ENCODE results near the gene PITPNC1. TPM values are rescaled to one million over a fixed set of nuclear protein-coding genes. Genes with fewer than 3 reads are reported as not detected.

The PITPNC1 gene
- total RNA-seq, 1 donor from 2014 or later: 7.3 TPM

DNA sequence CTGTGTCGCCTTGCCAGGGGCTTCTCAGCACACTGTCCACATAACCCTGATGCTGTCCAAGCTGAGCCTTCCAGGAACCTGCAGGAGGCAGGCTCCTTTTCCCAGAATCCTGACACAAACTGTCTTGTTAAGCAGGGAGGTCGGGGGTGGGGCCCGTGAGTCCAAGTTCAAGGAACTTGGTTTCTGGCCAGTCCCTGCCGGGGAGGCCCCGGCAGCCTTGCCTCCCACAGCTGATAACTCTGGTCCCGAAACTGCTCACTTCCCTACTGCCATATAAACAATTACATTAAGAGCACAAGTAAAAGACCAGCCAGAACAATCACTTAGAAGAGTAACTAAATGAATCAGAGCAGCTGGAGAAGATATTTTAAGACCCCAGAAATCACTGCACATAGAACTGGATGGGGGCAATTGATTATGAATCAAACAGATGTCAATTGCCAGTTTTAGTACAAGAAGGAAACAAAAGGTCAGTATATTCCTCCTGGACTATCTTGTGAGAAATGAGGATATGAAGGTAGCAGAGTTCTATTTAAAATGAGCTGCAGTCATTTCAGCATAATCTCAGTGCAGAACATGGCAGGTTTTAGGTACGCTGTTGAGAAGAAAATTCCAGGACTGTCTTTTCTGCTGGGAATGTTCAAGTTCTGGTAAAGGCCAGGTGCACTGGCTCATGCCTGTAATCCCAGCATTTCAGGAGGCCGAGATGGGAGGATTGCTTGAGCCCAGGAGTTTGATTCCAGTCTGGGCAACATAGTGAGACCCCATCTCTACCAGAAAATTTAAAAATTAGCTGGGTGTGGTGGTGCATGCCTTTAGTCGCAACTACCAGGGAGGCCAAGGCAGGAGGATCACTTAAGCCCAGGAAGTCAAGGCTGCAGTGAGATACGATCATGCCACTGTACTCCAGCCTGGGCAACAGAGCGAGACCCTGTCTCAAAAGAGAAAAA is 169.8 kb downstream of the PITPNC1 start:
- no peak for DNase-seq (ENCODE audit: low read depth, low spot score)

DNA sequence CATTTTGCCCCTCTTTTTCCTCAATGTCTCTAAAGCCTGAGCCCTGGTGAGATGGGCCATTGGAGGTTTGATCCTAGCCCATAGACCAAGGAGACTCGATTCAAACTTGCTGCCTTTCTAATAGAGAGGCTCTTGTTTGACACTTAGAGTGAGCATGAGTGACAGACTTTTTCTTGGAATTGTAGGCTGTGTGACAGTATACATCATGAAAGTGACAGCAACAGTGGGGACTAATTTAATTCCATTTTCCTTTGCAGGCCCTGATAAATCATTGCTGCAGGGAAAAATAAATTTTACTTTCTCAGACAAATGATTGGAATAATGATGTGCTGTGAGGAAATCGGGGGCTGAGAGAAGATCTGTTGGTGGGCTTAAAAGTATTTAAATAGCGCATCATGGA is 171.6 kb downstream of the PITPNC1 start:
- DNase-seq (ENCODE audit: low read depth, low spot score): no peak

DNA sequence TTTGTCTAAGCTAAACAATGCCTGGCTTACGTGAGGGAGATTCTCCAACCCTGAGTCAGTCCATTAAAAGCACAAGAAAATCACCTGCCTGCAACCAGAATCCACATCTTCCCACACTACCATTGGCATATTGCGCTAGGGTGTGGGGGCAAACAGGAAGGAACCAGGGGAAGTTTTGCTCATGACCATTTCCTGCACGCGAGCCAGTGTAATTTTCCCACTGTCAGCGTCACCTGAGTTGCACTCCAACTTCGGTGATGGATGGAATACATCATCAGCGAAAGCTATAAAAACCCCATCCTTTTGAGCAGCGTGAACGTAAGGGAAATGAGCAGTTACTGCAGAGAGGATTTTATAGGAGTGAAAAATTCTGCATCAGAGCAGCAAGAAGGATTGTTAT is 172.7 kb downstream of the PITPNC1 start:
- peak; percentile 81 for DNase-seq (ENCODE audit: low read depth, low spot score)

DNA sequence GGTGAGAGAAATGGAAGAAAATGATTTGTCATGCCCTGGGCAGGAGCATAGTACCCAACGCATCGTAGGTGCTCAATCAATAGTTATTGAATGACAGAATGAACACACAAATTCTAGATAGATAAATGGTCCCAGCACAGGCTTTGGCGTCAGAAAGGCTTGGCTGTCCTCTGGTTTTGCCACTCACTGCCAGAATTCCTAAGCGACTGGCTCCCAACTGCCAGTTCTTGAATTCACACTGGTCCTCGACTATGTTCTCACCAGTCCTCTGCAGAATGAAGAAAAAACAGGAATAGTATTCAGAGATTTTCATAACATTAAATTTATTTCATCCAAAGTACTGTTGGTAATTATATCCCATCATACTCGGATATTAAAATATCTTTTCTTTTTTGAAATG is 177.6 kb downstream of the PITPNC1 start:
- DNase-seq (ENCODE audit: low read depth, low spot score): no peak

DNA sequence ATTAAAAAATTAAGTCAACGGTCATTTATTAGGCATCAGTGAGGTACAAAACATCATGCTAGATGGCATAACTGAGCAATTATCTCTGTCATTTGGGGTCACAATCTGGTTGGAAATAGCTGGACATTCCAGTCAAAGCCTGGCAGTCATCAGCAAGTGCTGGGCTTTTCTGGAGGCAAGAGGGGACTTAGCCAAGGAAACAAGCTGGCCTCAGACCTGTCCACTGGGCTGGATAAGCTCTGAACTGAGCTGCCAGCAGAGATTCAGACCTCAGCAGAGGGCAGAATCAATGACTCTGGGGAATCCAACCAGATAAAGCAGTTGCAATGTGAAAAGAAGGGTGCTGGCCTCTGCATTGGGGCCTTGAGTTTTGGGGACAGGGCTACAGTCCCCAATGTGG is 178.8 kb downstream of the PITPNC1 start:
- no peak for DNase-seq (ENCODE audit: low read depth, low spot score)

DNA sequence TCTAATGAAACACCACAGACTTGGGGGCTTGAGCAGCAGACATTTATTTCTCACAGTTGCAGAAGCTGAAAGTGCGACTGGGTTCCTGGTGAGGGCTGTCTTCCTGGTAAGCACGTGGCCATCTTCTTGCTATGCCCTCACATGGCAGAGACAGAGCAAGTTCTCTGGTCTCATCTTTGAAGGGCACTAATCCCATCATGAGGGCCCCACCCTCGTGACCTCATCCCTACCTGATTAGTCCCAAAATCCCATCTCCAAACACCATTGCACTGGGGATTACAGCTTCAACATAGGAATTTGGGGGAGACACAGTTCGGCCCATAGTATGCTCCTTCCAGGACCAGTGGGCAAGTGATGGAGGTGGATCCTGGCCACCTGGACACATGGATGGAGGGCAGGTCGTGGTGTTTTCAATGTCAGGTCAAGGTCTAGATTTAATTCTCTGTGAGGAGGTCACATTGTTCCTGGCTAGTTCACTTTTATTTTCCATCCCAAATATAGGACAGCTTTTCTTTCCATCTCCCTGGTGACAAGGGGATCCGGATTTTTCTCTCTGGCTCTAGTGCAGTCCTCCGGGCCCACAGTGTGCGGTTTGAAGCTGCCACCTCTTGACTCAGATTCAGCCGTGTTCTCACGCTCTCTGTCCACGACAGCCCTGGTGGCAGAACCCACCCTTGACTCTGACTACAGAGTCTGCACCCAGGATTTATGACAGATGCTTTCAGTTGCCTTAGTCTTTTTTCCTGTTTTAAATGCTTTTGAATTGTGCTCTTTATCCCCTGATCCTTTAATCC is 180.2 kb downstream of the PITPNC1 start:
- DNase-seq (ENCODE audit: low read depth, low spot score): no peak

DNA sequence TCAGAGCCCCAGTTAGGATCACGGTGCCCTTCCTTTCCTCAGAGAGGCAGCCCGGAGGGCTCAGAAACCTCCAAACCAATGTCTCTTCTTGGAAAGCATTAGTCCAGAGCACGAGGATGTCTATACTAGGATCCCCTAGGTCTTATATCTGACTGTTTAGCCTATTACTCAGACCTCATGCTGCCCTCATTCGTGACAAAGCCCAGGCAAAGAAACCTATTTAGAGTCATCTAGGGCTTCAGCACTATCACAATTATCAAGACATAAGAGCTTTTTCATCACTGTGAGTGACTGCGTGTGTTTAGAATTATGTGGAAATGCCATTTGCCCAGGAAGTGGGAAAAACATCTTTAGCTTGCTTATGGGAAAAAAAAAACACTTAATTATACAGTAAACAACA is 180.8 kb downstream of the PITPNC1 start:
- DNase-seq (ENCODE audit: low read depth, low spot score): no peak

DNA sequence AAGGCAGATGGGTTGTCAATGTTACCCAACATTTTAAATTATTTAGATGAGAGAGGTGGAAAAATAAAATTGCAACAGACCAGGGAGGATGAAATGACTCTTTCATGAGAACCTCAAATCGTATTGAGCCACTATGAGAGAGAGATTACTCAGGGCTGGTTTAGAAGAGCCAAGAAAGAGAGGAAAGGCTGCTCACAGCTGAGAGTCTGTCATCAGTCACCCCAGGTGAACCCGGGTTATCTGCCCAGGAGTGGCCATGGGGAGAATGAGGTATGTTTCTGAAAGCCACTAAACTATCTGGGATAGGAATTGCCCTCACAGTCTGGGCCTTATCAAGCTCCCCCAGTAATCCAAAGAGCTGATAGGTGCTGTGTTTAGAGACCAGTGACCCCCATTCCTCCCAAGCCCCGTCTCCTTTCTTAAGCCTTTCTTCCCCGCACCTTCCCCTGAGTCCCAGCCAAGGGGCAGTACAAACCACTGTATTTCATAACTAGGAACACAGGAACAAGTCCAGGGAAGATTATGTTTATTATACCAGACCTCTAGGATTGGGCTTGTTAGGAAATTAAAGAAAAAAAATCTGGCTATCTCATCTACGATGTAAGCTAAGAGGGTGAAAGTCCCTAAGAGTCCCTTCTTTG is 181.8 kb downstream of the PITPNC1 start:
- DNase-seq (ENCODE audit: low read depth, low spot score): no peak

DNA sequence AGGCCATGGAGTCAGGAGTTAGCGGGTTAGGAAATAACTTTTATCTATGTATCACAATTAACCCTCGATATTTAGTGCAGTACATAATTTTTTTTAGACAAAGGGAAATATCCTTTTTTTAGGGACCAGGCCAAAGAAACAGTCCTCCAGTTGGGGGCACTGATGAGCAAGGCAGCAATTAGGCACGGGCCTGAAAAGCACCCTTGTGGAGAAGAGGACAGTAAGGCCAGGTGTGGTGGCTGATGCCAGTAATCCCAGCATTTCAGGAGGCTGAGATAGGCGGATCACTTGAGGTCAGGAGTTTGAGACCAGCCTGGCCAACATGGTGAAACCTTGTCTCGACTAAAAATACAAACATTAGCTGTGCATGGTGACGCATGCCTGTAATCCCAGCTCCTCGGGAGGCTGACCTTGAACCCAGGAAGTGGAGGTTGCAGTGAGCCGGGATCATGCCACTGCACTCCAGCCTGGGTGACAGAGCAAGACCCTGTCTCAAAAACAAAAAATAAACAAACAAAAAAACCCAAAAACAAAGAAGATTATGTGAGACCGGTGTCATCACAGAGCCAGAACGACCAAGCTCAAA is 182.4 kb downstream of the PITPNC1 start:
- DNase-seq (ENCODE audit: low read depth, low spot score): no peak

DNA sequence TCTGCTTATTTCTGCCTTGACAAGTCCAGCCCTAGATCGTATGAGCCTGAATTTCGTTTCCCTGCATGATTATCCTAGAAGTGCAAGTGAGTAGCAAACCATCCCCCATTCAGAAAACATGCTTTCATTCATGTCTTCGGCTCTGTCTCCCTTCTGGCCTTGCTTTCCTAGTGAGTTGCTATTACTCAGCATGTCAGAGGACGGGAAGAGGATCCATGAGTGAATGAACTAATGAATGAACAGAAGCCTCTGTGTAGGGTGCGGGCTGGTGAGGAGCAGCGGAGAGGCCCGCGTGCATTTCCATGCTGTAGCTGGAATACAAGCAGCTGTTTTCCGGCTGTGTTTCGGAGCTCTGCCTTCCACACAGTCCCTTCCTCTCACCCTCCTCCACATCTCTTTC is 184.9 kb downstream of the PITPNC1 start:
- no peak for DNase-seq (ENCODE audit: low read depth, low spot score)

DNA sequence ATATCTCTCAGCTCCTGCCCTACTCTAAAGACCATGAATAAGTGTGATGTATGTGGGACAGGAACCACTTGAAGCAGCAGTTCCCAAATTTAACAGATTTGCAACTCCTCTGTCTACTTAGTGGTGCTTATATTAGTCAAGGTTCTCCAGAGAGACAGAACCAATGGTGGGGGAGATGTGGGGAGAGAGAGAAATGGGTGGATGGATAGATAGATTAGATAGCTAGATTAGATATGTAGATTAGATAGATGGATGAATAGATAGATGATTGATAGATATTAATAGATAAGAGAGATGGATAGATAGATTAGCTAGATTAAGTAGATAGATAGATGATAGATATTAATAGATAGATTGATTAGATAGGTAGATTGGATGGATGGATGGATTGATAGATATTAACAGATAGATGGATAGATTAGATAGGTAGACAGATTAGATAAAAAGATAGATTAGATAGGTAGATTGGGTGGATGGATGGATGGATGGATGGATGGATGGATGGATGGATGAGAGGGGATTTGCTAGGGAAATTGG is 186.7 kb downstream of the PITPNC1 start:
- no peak for DNase-seq (ENCODE audit: low read depth, low spot score)

DNA sequence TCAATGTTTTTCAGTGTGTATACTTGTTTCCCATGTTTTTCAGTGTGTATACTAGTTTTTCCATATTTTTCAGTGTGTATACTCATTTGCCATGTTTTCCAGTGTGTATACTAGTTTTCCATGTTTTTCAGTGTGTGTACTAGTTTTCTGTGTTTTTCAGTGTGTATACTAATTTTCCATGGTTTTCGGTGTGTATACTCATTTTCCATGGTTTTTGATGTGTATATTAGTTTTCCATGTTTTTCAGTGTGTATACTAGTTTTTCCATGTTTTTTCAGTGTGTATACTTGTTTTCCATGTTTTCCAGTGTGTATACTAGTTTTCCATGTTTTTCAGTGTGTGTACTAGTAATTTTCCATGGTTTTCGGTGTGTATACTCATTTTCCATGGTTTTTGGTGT is 188.0 kb downstream of the PITPNC1 start:
- no peak for DNase-seq (ENCODE audit: low read depth, low spot score)

DNA sequence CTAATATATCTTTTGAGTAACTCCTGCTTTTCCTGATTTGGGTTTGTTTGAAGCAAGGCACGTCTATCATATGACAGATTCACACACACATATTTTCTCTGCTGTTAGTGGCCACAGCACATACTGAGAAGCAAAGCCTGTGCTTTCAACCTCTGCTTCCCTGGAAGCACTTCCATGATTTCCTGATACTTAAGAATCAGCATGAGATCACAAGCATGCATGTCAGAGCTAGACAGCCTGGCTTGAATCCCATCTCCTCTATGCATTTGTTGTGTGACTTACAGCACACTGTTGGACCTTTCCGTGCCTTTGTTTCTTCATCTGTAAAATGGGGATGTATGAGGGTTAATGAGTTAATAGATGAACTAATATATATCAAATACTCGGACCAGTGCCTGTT is 189.6 kb downstream of the PITPNC1 start:
- no peak for DNase-seq (ENCODE audit: low read depth, low spot score)

DNA sequence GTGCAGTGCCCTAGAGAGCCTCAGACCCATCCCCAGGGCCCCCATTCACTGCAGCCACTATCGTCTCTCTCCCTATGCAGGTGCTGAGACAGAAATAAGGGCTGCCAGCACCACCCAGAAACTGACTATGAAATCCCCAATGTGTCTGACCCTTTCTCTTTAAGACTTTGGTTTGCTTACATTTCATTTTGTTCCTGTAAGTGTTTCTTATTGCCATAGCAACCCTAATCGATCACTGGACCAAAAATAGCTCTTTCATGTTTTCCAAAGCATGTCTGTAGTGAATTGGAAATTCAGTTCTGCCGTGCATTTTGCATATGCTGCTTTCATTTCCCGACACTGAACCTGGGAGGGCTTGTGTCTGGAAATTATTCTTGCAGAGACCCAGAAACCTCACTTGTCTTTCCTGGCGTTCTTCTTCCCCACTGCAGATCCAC is 192.0 kb downstream of the PITPNC1 start:
- no peak for DNase-seq (ENCODE audit: low read depth, low spot score)

DNA sequence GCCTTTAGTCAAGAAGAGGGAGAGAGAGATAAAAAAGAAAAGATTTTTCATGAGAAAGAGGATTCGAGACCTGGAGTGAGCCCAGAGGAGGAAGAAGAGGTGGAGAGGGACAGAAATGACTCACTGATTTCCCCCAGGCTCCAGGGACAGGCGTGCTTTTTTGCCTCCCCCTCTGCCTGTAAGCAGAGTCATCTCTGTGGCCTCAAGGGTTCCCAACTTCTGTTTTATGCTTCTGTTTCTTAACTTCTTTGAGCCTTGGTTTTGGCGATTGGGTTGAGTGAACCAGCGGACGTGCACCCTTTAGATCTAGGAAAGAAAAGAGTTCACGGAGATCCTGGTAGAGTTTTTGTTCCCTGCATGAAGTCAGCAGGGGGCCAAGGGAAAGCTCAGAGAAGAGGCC is 192.8 kb downstream of the PITPNC1 start:
- DNase-seq (ENCODE audit: low read depth, low spot score): no peak

DNA sequence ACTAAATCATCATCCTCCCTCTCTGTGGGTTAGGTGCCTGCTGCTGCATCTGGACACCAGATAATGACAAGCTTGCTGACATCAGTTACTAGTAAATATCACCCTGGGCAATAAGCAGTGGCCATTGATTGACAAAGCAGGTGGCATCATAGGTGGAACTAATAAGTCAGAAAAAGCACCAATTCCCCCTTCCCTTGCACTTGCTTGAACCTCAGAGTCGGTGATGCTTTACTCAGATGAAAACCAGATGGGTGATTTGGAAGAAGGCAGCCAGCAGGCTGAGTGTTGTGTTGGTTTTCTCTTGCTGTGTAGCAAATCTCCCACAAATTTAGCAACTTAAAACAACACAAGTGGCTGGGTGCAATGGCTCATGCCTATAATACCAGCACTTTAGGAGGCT is 193.7 kb downstream of the PITPNC1 start:
- DNase-seq (ENCODE audit: low read depth, low spot score): no peak

DNA sequence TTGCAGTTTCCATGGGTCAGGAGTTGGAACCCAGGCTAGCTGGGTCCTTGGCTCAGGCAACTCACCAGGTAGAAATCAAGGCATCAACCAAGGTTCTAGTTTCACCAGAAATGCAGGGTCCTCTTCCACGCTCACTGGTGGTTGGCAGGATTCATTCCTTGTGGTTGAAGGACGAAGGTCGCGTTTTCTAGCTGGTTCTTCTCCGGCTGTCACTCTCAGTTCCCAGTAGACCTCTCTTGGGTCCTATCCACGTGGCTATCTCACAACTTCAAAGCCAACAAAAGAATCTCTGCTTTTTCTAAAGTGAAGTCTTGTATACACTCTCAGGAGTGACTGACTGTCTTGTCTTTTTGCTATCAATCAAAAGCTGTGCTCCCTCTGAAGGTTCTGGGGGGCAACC is 194.4 kb downstream of the PITPNC1 start:
- DNase-seq (ENCODE audit: low read depth, low spot score): no peak

DNA sequence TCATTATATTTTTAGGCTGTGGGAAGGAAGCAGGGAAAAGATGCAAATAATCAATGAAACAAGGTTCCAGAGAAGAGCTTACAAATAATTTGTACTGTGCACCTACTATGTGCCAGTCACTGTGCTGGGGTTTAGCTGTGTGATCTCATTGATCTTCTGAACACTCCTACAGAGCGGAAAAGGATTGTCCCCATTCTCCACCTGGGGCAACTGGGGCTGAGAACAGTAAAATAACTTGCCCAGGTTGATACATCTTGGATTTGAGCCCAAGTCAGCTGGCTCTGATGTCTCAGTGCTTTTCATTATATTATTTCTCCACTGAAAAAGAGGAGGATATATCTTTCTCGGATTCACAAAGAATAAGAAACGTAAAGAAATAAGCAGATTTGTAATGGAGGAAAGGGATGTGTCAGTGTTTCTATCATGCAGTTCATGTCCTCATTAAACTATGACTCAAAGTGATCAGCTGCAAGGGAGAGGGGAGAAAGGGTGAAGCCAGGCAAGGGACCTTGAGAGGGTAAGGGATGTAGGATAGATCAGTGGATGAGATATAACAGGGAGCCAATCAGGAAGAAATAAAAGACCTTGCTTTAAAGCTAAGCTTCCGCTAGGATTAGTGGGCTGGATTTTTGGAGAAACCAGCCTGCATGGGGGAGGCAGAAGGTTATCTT is 197.0 kb downstream of the PITPNC1 start:
- no peak for DNase-seq (ENCODE audit: low read depth, low spot score)

DNA sequence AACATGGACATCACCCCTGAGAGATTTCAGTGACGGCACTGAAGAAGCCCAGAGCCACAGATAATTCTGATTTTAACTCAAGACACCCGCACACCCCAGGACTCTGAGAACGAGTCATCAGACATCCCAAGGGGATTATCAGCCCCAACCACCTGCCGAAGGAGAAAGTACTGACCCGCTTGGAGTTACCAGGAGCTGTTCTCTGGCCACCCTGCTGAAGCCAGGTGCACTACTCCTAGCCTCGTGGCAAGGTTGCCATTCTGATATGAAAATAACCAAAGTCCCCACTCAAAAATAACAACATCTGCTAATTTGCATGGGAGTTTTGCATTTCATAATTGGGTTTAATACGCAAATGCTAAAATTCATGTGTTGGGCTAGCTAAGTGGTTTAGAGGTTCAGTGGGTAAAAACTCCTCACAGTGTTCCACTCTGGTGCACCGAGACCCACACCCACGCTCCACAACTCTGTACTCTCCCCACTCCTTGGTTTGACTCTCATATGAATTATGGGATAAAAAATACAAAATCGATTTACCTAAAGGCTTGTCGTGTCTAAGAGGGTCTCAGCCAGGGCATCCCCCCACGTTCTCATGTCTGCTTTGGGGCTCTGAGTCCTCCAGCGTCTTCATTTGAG is 197.7 kb downstream of the PITPNC1 start:
- DNase-seq (ENCODE audit: low read depth, low spot score): no peak

DNA sequence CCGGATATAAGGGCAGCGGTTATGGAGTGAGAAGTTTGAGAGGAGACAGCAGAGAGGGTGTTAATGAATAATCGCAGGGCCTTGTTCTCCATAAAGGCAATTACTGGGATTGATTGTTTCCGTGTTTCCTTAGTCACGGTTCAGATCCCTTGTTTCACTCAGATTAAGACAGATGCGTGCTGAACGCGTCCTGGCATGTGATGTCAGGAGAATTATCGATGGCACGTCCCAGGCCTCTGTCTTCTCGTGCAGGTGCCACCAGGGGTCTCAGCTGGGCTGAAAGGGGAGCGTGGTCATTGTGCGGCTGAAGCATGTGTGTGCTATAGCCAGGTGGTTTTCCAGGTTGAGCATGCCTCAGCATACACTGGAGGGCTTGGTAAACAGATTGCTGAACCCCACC is 198.2 kb downstream of the PITPNC1 start:
- no peak for DNase-seq (ENCODE audit: low read depth, low spot score)
